GM12801 (cell line): ENCODE results near the gene UGT1A3.

Experiments
- TF ChIP-seq, protein P1 (sequence below): IDR thresholded peaks from one replicate; pipeline ENCODE4 v1.5.1; 2011; ENCODE audit warnings: control low read depth; ENCODE audit not compliant: insufficient read length; ENCODE audit errors: extremely low read depth

UGT1A3 gene

GRCh38 chr2:233699424-233700027 lies 29.3 kb upstream of the UGT1A3 start:
- TF ChIP-seq, protein P1, sequence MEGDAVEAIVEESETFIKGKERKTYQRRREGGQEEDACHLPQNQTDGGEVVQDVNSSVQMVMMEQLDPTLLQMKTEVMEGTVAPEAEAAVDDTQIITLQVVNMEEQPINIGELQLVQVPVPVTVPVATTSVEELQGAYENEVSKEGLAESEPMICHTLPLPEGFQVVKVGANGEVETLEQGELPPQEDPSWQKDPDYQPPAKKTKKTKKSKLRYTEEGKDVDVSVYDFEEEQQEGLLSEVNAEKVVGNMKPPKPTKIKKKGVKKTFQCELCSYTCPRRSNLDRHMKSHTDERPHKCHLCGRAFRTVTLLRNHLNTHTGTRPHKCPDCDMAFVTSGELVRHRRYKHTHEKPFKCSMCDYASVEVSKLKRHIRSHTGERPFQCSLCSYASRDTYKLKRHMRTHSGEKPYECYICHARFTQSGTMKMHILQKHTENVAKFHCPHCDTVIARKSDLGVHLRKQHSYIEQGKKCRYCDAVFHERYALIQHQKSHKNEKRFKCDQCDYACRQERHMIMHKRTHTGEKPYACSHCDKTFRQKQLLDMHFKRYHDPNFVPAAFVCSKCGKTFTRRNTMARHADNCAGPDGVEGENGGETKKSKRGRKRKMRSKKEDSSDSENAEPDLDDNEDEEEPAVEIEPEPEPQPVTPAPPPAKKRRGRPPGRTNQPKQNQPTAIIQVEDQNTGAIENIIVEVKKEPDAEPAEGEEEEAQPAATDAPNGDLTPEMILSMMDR: no peak

DNA sequence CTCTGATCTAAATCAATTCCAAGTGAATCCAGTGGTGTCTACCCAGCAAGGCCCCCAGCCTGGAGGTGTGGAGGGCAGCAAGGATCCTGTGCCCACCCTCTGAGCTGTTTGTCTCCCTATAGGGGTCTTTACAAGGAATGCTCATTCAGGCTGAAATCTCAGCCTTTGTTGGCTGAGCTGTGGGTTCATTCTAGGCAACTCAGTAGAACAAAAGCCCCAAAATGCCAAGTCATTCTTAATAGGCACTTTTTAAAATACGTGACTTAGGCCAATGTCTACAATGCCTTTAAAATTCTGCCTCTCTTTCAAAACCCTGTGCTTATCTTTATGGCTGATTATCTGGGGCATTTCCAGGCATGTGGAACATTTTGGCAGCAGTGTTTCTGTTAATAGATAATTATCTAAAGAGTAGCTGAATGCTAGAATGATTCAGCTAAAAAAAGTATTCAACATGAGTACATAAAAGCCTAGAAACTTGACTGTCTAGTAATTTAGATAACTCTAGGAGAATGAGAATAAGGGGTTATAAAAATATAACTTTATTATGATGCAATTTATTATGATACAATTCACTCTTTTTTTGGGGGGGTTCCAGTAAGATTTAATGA lies 28.7 kb upstream of the UGT1A3 start:
- TF ChIP-seq, protein P1: no peak

GRCh38 chr2:233702238-233702637 lies 26.6 kb upstream of the UGT1A3 start:
- TF ChIP-seq, protein P1: no peak

DNA sequence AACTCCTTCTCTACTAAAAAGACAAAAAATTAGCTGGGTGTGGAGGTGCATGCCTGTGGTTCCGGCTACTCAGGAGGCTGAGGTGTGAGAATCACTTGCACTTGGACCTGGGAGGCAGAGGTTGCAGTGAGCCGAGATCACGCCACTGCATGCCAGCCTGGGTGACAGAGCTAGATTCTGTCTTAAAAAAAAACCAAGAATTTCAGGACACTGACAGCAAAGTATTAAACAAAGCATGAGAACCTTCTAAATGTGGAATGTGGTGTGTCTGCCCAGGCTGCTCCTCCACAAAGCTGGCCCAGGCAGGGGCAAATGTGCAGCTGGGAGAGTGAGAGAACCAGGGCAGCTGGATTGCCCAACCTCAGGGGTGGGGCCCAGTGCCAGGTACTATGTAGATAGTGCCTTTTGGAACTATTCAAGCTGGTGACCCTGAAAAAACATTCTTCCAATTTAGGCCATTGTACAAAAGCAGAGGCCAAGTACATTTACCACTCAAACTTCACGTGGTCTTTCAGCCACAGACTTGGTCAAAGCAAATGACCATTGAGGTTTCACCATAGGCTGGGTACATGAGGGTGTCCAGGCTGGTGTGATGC lies 22.8 kb upstream of the UGT1A3 start:
- TF ChIP-seq, protein P1: no peak

DNA sequence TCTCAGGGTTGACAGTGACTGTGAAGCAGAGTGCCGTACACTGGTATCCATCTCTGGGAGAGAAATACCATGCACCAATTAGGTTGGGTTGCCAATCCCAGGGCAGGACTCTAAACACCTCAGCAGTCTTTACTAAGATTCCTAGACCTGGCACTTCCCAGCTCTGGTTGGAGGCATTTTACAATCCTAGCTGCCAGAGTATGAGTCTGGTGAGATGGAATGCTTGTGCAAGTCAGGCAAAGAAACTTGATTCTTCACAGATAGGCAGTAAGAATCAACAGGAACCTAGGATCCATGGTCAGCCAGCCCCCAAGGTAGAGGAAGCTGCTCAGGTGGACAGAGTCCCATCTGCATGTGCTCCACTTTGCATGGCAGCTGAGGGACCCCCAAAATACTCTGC lies 22.1 kb upstream of the UGT1A3 start:
- TF ChIP-seq, protein P1: no peak

GRCh38 chr2:233707940-233708644 lies 20.8 kb upstream of the UGT1A3 start:
- TF ChIP-seq, protein P1: no peak

- TF ChIP-seq, protein P1: no peak
Observed at GRCh38 chr2:233708942-233709341, 19.9 kb upstream of the UGT1A3 start.
